ENCODE measurements around the gene FRMD8. TPM values are rescaled to one million over a fixed set of nuclear protein-coding genes. Genes with fewer than 3 reads are reported as not detected.

The FRMD8 gene
- total and polyA plus RNA-seq, 10 donors, result 19.3 to 128 (median 84.0) TPM

- peak overlapping the region in 3 of 8 donors; percentile 97 to 98 (median 98) for H3K27ac ChIP-seq
- H3K36me3 ChIP-seq, result peaks cover 0 to 22% (median 0%) of the 10 kb centered on the region in 6 donors
- H3K4me3 ChIP-seq, result no peak overlapping the region
- 84 to 93% (median 88%) methylated on average over 11 to 13 of the region's 13 CpGs for WGBS, 5 donors
- intact Hi-C loops (cut with DNase I; ENCODE audit: low total_unique reads), result no loop called here
- no peaks in the 10 kb centered on the region for H3K27me3 ChIP-seq (replicated peaks in 1 of 7)
- DNase-seq, result no peak
- no peak for TF ChIP-seq CTCF (IDR thresholded peaks at IDR 0.05 in 8 of 11, conservative IDR thresholded peaks at IDR 0.05 in 3 of 11)
- TF ChIP-seq POLR2A (IDR thresholded peaks at IDR 0.05), result no peak
- no peak for TF ChIP-seq POLR2AphosphoS5 (IDR thresholded peaks at IDR 0.05)
- peaks cover 33 to 81% (median 60%) of the 10 kb centered on the region in 6 donors for H3K4me1 ChIP-seq
- H3K9me3 ChIP-seq, result no peaks in the 10 kb centered on the region
These were observed 6.6 kb upstream of the FRMD8 start for GRCh38 chr11:65379698-65380459.

DNA sequence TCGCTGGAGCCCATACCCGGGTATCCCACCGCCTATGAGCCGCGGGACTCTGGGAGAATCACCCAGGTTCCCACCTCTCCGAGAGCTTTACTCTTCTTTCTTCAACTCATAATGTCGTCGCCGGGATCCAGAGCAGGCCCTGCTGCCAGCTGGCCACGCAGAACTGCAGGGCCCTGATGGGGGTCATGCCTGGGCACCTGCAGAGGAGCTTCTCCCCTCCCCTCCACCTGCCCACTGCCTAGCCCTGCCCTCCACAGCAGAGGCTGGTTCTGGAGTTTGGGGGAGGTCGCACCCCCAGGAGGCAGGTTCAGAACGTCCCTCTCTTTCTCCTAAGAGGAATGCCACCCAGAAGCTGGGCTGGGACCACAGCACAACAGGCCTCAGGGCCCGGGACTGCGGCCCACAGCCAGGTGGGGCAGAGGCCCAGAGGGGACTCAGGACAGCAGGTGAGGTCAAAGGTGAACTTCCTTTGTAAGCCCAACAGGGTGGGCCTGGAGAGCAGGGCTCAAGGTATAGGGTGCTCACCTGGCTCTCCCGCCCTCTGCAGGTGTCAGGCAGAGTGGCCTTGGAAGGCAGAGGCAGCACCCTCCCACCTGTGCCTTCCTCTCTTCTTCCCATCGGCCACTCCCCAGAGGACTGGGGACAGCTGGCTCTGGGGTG lies 5.8 kb upstream of the FRMD8 start:
- intact Hi-C loops (cut with DNase I; ENCODE audit: low total_unique reads), result no loop called here
- 89 to 97% (median 94%) methylated on average over 14 to 16 of the region's 16 CpGs for WGBS, 5 donors
- Histone ChIP-seq H3K27me3 (replicated peaks in 1 of 7) (no peaks in the 10 kb centered on the region), H3K9me3 (no peaks in the 10 kb centered on the region), H3K36me3 (peaks cover 0 to 18% (median 0%) of the 10 kb centered on the region in 6 donors), H3K4me1 (peaks cover 40 to 88% (median 67%) of the 10 kb centered on the region in 6 donors), H3K4me3 (no peak overlapping the region), H3K27ac (peak overlapping the region in 6 of 8 donors; percentile 41 to 98 (median 98))
- no peak for DNase-seq
- TF ChIP-seq POLR2A (IDR thresholded peaks at IDR 0.05), result no peak
- TF ChIP-seq POLR2AphosphoS5 (IDR thresholded peaks at IDR 0.05), result no peak
- TF ChIP-seq CTCF (IDR thresholded peaks at IDR 0.05 in 8 of 11, conservative IDR thresholded peaks at IDR 0.05 in 3 of 11), result no peak

GRCh38 chr11:65381716-65382032 lies 4.8 kb upstream of the FRMD8 start:
- peaks cover 42 to 97% (median 75%) of the 10 kb centered on the region in 6 donors for H3K4me1 ChIP-seq
- H3K9me3 ChIP-seq, result no peaks in the 10 kb centered on the region
- H3K27ac ChIP-seq, result peak overlapping the region; percentile 84 to 98 (median 98)
- TF ChIP-seq POLR2AphosphoS5 (IDR thresholded peaks at IDR 0.05) (peak in 1 of 3 donors; percentile 12), POLR2A (IDR thresholded peaks at IDR 0.05) (no peak), CTCF (IDR thresholded peaks at IDR 0.05 in 8 of 11, conservative IDR thresholded peaks at IDR 0.05 in 3 of 11) (no peak)
- H3K4me3 ChIP-seq, result peak overlapping the region; percentile 32 to 69 (median 48)
- H3K36me3 ChIP-seq, result peaks cover 0 to 17% (median 0%) of the 10 kb centered on the region in 6 donors
- H3K27me3 ChIP-seq (replicated peaks in 1 of 7), result no peaks in the 10 kb centered on the region
- no peak for DNase-seq
- WGBS, 5 donors, result 2 to 7% (median 3%) methylated on average over 5 to 6 of the region's 6 CpGs
- intact Hi-C loops (cut with DNase I; ENCODE audit: low total_unique reads), result no loop called here

Measured in spleen (tissue), 11 donors.